HCT116 (cell line): ENCODE data around the gene MYL3. TPM values are rescaled to one million over a fixed set of nuclear protein-coding genes. Genes with fewer than 3 reads are reported as not detected.

ENCODE experiments used
- ATAC-seq: fragments of 200-7000 bp; cut with Tn5 transposase; 2 replicates; pipeline ENCODE4 v1.9.1; 2020; ENCODE audit warnings: mild to moderate bottlenecking, moderate library complexity
- BruUV-seq: library from RNA; stranded (reverse); fragments of 400-500 nt; replicated peaks from 2 replicates; lab custom pipeline; 2021; lab: Mats Ljungman, UMichigan
- CTCF ChIA-PET: fragments of 300-600 bp; sonication (Branson Sonifier 250); formaldehyde crosslinking; loops from one replicate; lab custom pipeline; 2021; ENCODE audit warnings: antibody characterized with exemption; lab: Charles Lee
- POLR2A ChIA-PET: fragments of 300-600, 350-600 bp; sonication (Branson Sonifier 250); formaldehyde crosslinking; loops from one replicate; lab custom pipeline; 2021; ENCODE audit warnings: antibody characterized with exemption; lab: Charles Lee
- RAD21 ChIA-PET, 2 experiments: fragments of 300-600 bp; sonication (Branson Sonifier 250); formaldehyde crosslinking; loops; one replicate each; lab custom pipeline; 2023; ENCODE audit warnings: low total read pairs in 2 of 2; ENCODE audit not compliant: uncharacterized antibody in 2 of 2, unreplicated experiment in 2 of 2, low non-redundant PET in 1 of 2; lab: Charles Lee
- DNase-seq: peaks from one replicate; pipeline ENCODE4 v3.0.0-alpha.2; 2010; ENCODE audit warnings: low read depth, low spot score
- H2AFZ ChIP-seq: fragments of 200-600 bp; shearing (Covaris generic), sonication (generic); 2 replicates; pipeline ENCODE4 v1.6.1; 2017; ENCODE audit warnings: low read depth, mixed run types, mixed read lengths, antibody characterized with exemption, low read length; ENCODE audit not compliant: poor library complexity, severe bottlenecking
- H3K27ac ChIP-seq: 2 replicates; pipeline ENCODE4 v1.5.1; 2012; ENCODE audit warnings: low read depth, low read length
- H3K27me3 ChIP-seq: fragments of 200-600 bp; sonication (generic); 2 replicates; pipeline ENCODE4 v1.6.1; 2016; ENCODE audit warnings: mixed run types, low read length, mixed read lengths; ENCODE audit not compliant: insufficient read depth
- H3K36me3 ChIP-seq, 2 experiments: fragments of 200-500 bp in 1 of 2; fragments of 200-600 bp in 1 of 2; sonication (Bioruptor generic) in 1 of 2; sonication (generic) in 1 of 2; 2 replicates each; pipeline versions ENCODE4 v1.5.1 to v1.6.1; 2014 to 2016; ENCODE audit warnings: low read length in 2 of 2, inconsistent platforms in 1 of 2, mixed read lengths in 1 of 2, mixed run types in 1 of 2; ENCODE audit not compliant: insufficient read depth in 2 of 2, control insufficient read depth in 1 of 2
- H3K4me1 ChIP-seq, 2 experiments: fragments of 200-600 bp in 1 of 2; sonication (generic) in 1 of 2; 2 replicates each; pipeline versions ENCODE4 v1.5.1 to v1.6.1; 2012 to 2017; ENCODE audit warnings: low read length in 2 of 2, inconsistent platforms in 1 of 2, mild to moderate bottlenecking in 1 of 2, mixed read lengths in 1 of 2, mixed run types in 1 of 2, moderate library complexity in 1 of 2; ENCODE audit not compliant: insufficient read depth in 2 of 2, control insufficient read depth in 1 of 2
- H3K4me2 ChIP-seq: fragments of 200-600 bp; sonication (generic); 2 replicates; pipeline ENCODE4 v1.6.1; 2017; ENCODE audit warnings: mixed run types, low read length, mixed read lengths
- H3K4me3 ChIP-seq, 2 experiments: fragments of 200-600 bp in 1 of 2; sonication (generic) in 1 of 2; replicated peaks in 1 of 2; 2 replicates each; pipeline ENCODE4 v1.5.1; 2011 to 2016; ENCODE audit warnings: low read length in 2 of 2, control low read depth in 1 of 2, low read depth in 1 of 2, mild to moderate bottlenecking in 1 of 2, mixed read lengths in 1 of 2, mixed run types in 1 of 2
- H3K79me2 ChIP-seq: fragments of 200-600 bp; sonication (generic); 2 replicates; pipeline ENCODE4 v1.6.1; 2017; ENCODE audit warnings: mild to moderate bottlenecking, mixed run types, low read length, moderate library complexity, mixed read lengths; ENCODE audit not compliant: insufficient read depth
- H3K9ac ChIP-seq: fragments of 200-600 bp; sonication (generic); 2 replicates; pipeline ENCODE4 v1.6.1; 2016; ENCODE audit warnings: low read length, mixed read lengths
- H3K9me2 ChIP-seq: fragments of 200-600 bp; sonication (generic), shearing (Covaris generic); 2 replicates; pipeline ENCODE4 v1.6.1; 2017; ENCODE audit warnings: mixed run types, mild to moderate bottlenecking, moderate library complexity; ENCODE audit not compliant: insufficient read depth
- H3K9me3 ChIP-seq, 2 experiments: fragments of 200-500 bp in 1 of 2; fragments of 200-600 bp in 1 of 2; sonication (Bioruptor generic) in 1 of 2; sonication (generic) in 1 of 2; 2 replicates each; pipeline ENCODE4 v1.6.1; 2014 to 2017; ENCODE audit warnings: low read length in 2 of 2, mixed read lengths in 2 of 2, inconsistent platforms in 1 of 2, low read depth in 1 of 2, mild to moderate bottlenecking in 1 of 2, mixed run types in 1 of 2, moderate library complexity in 1 of 2; ENCODE audit not compliant: control insufficient read depth in 1 of 2, insufficient read depth in 1 of 2
- H4K20me1 ChIP-seq: fragments of 200-600 bp; sonication (generic), shearing (Covaris generic); 2 replicates; pipeline ENCODE4 v1.6.1; 2017; ENCODE audit warnings: mixed run types, mild to moderate bottlenecking, moderate library complexity; ENCODE audit not compliant: insufficient read depth
- CTCF ChIP-seq, 3 experiments: fragments of 200-600 bp in 1 of 3; sonication (generic) in 1 of 3; IDR thresholded peaks in 2 of 3; conservative IDR thresholded peaks in 1 of 3; 2 replicates each; pipeline ENCODE4 v1.5.1; 2012 to 2017; ENCODE audit warnings: low read depth in 2 of 3, low read length in 2 of 3, antibody characterized with exemption in 1 of 3, borderline replicate concordance in 1 of 3, control low read depth in 1 of 3, mild to moderate bottlenecking in 1 of 3, mixed read lengths in 1 of 3, mixed run types in 1 of 3, moderate library complexity in 1 of 3; ENCODE audit not compliant: insufficient read depth in 1 of 3
- EGR1 ChIP-seq: IDR thresholded peaks from 2 replicates; pipeline ENCODE4 v1.6.1; 2012; ENCODE audit warnings: low read depth
- FOSL1 ChIP-seq: IDR thresholded peaks from 2 replicates; pipeline ENCODE4 v1.6.1; 2012; ENCODE audit warnings: low read depth
- MAX ChIP-seq: IDR thresholded peaks from 2 replicates; pipeline ENCODE4 v1.6.1; 2012
- POLR2A ChIP-seq: IDR thresholded peaks from 2 replicates; pipeline ENCODE4 v1.7.0; 2011; ENCODE audit warnings: borderline replicate concordance; ENCODE audit not compliant: insufficient read depth, insufficient read length; ENCODE audit errors: extremely low read depth
- RAD21 ChIP-seq: IDR thresholded peaks from 2 replicates; pipeline ENCODE4 v1.6.1; 2012; ENCODE audit warnings: low read depth, mild to moderate bottlenecking
- REST ChIP-seq: IDR thresholded peaks from 2 replicates; pipeline ENCODE4 v1.6.1; 2012; ENCODE audit warnings: low read depth
- YY1 ChIP-seq: IDR thresholded peaks from 2 replicates; pipeline ENCODE4 v1.6.1; 2011; ENCODE audit warnings: low read length, low read depth, moderate library complexity, mild to moderate bottlenecking; ENCODE audit not compliant: insufficient replicate concordance; ENCODE audit errors: extremely low read depth
- ZBTB33 ChIP-seq: IDR thresholded peaks from 2 replicates; pipeline ENCODE4 v1.6.1; 2011; ENCODE audit warnings: mild to moderate bottlenecking, low read length, moderate library complexity; ENCODE audit not compliant: insufficient replicate concordance; ENCODE audit errors: extremely low read depth
- ZNF274 ChIP-seq: fragments of 200-500 bp; sonication (Bioruptor generic); IDR thresholded peaks from 2 replicates; pipeline ENCODE4 v1.6.1; 2014; ENCODE audit warnings: mild to moderate bottlenecking, low read depth, low read length, inconsistent platforms
- intact Hi-C: fragments of 100-400 bp; cut with micrococcal nuclease; formaldehyde crosslinking; loops from 2 replicates; pipeline ENCODE4 v1.10.0; 2022
- total RNA-seq: library from RNA; stranded (reverse); gene quantifications from one replicate; pipeline ENCODE4 v1.2.1, GENCODE V29; 2021; ENCODE audit not compliant: unreplicated experiment

The MYL3 gene
- total RNA-seq, 1 experiment from 2014 or later, result not detected

GRCh38 chr3:46900007-46900292 lies 36.7 kb upstream of the MYL3 start:
- no peaks in the 10 kb centered on the region for H3K9me3 ChIP-seq
- no peak for DNase-seq
- TF ChIP-seq ZBTB33 (no peak), ZNF274 (no peak), MAX (no peak), REST (no peak), YY1 (no peak), CTCF (IDR thresholded peaks at IDR 0.05 in 2 of 3, conservative IDR thresholded peaks at IDR 0.05 in 1 of 3; ENCODE audit: borderline replicate concordance in 1 of 3, insufficient read depth in 1 of 3, low read depth in 2 of 3, low read length in 2 of 3) (no peak), RAD21 (no peak), EGR1 (no peak), FOSL1 (no peak), POLR2A (no peak)
- no peaks in the 10 kb centered on the region for H3K79me2 ChIP-seq
- no peaks in the 10 kb centered on the region for H4K20me1 ChIP-seq
- CTCF ChIA-PET, result no interaction called here
- no peaks in the 10 kb centered on the region for H3K9me2 ChIP-seq
- no peak overlapping the region for H3K4me2 ChIP-seq
- H3K4me3 ChIP-seq, result no peak overlapping the region
- H3K36me3 ChIP-seq, result no peaks in the 10 kb centered on the region
- no peak for ATAC-seq
- H3K4me1 ChIP-seq, result peaks cover 0 to 11% of the 10 kb centered on the region in 2 experiments; a peak in 2 of 4 replicates
- RAD21 ChIA-PET, result no interaction called here
- H3K27ac ChIP-seq, result no peak overlapping the region
- intact Hi-C loops, result no loop called here
- BruUV-seq, result no TSS peak
- no peaks in the 10 kb centered on the region for H3K27me3 ChIP-seq
- POLR2A ChIA-PET, result no interaction called here
- H2AFZ ChIP-seq, result no peak overlapping the region
- H3K9ac ChIP-seq, result no peak overlapping the region
